ACC112 (cell line): Measurements from ENCODE around the gene GPR137.

ENCODE experiments used
- H2AFZ ChIP-seq: fragments of 200-600 bp; sonication (generic); one replicate; pipeline ENCODE4 v1.6.0; 2017; ENCODE audit warnings: antibody characterized with exemption, low read length; ENCODE audit not compliant: unreplicated experiment
- H3K27ac ChIP-seq: fragments of 200-600 bp; sonication (generic); 2 replicates; pipeline ENCODE4 v1.5.1; 2014; ENCODE audit warnings: low read depth, mild to moderate bottlenecking, antibody characterized with exemption, low read length, moderate library complexity
- H3K27me3 ChIP-seq: fragments of 200-600 bp; sonication (generic); 2 replicates; pipeline ENCODE4 v1.6.1; 2014; ENCODE audit warnings: mild to moderate bottlenecking, antibody characterized with exemption, low read length, moderate library complexity, mixed read lengths; ENCODE audit not compliant: insufficient read depth
- H3K36me3 ChIP-seq: fragments of 200-600 bp; sonication (generic); 2 replicates; pipeline ENCODE4 v1.6.1; 2016; ENCODE audit warnings: mild to moderate bottlenecking, antibody characterized with exemption, low read length, moderate library complexity, mixed read lengths; ENCODE audit not compliant: insufficient read depth
- H3K4me1 ChIP-seq: fragments of 200-600 bp; sonication (generic); one replicate; pipeline ENCODE4 v1.6.1; 2016; ENCODE audit warnings: low read length, mixed read lengths; ENCODE audit not compliant: insufficient read depth, unreplicated experiment, control insufficient read depth
- H3K4me3 ChIP-seq: fragments of 200-600 bp; sonication (generic); 2 replicates; pipeline ENCODE4 v1.5.1; 2014; ENCODE audit warnings: mild to moderate bottlenecking, low read depth, low read length
- H3K79me2 ChIP-seq: fragments of 200-600 bp; sonication (generic); one replicate; pipeline ENCODE4 v1.6.0; 2016; ENCODE audit warnings: low read length; ENCODE audit not compliant: control insufficient read depth, unreplicated experiment, insufficient read depth

GPR137 gene

GRCh38 chr11:64250415-64251015, 35.1 kb upstream of the GPR137 start:
- Histone ChIP-seq H3K4me3 (peak overlapping the region; percentile 87), H3K36me3 (no peaks in the 10 kb centered on the region), H3K79me2 (peaks cover 27% of the 10 kb centered on the region), H3K4me1 (peaks cover 23% of the 10 kb centered on the region), H3K27ac (no peak overlapping the region), H2AFZ (no peak overlapping the region), H3K27me3 (no peaks in the 10 kb centered on the region)

GRCh38 chr11:64251016-64251752, 34.5 kb upstream of the GPR137 start, which contains the start of gene PLCB3:
PLCB3 (plus strand) TSS chr11:64251530; CDS start chr11:64251650, 120 bp downstream.
- Histone ChIP-seq H3K4me3 (peak within 1 kb of the TSS; percentile 87), H3K27me3 (no peaks in the 10 kb centered on the region), H2AFZ (peak within 1 kb of the TSS; percentile 55), H3K79me2 (peaks cover 21% of the 10 kb centered on the region), H3K27ac (peak within 1 kb of the TSS; percentile 11; the same call in 1 of the 2 replicates), H3K36me3 (no peaks in the 10 kb centered on the region), H3K4me1 (peaks cover 23% of the 10 kb centered on the region)

- 0 out of 2 replicates have a peak, but pooled peaks cover 4% of the 10 kb centered on the region for H3K36me3 ChIP-seq
- H3K27ac ChIP-seq = peak overlapping the region; percentile 11; the same call in 1 of the 2 replicates
- peak overlapping the region; percentile 87 for H3K4me3 ChIP-seq
- peaks cover 23% of the 10 kb centered on the region for H3K4me1 ChIP-seq
- H3K79me2 ChIP-seq = peaks cover 21% of the 10 kb centered on the region
- no peaks in the 10 kb centered on the region for H3K27me3 ChIP-seq
- H2AFZ ChIP-seq = peak overlapping the region; percentile 55
These were observed 34.0 kb upstream of the GPR137 start for GRCh38 chr11:64251753-64252002.

- no peaks in the 10 kb centered on the region for H3K27me3 ChIP-seq
- peak overlapping the region; percentile 87 for H3K4me3 ChIP-seq
- peaks cover 21% of the 10 kb centered on the region for H3K79me2 ChIP-seq
- H3K36me3 ChIP-seq = 0 out of 2 replicates have a peak, but pooled peaks cover 4% of the 10 kb centered on the region
- peak overlapping the region; percentile 55 for H2AFZ ChIP-seq
- H3K4me1 ChIP-seq = peaks cover 23% of the 10 kb centered on the region
- H3K27ac ChIP-seq = peak overlapping the region; percentile 11; the same call in 1 of the 2 replicates
These were observed 33.4 kb upstream of the GPR137 start for GRCh38 chr11:64252003-64252872.

- no peaks in the 10 kb centered on the region for H3K27me3 ChIP-seq
- peaks cover 18% of the 10 kb centered on the region for H3K4me1 ChIP-seq
- H3K36me3 ChIP-seq = 0 out of 2 replicates have a peak, but pooled peaks cover 4% of the 10 kb centered on the region
- no peak overlapping the region for H3K27ac ChIP-seq
- H3K4me3 ChIP-seq = peak overlapping the region; percentile 87
- no peak overlapping the region for H2AFZ ChIP-seq
- peaks cover 21% of the 10 kb centered on the region for H3K79me2 ChIP-seq
These were observed 32.6 kb upstream of the GPR137 start for GRCh38 chr11:64253043-64253442.

GRCh38 chr11:64253481-64253880, 32.2 kb upstream of the GPR137 start:
- Histone ChIP-seq H3K4me1 (peaks cover 18% of the 10 kb centered on the region), H3K27ac (no peak overlapping the region), H3K36me3 (0 out of 2 replicates have a peak, but pooled peaks cover 4% of the 10 kb centered on the region), H3K27me3 (no peaks in the 10 kb centered on the region), H2AFZ (no peak overlapping the region), H3K4me3 (no peak overlapping the region), H3K79me2 (peaks cover 21% of the 10 kb centered on the region)

- peaks cover 21% of the 10 kb centered on the region for H3K79me2 ChIP-seq
- no peak overlapping the region for H2AFZ ChIP-seq
- H3K4me1 ChIP-seq = peaks cover 18% of the 10 kb centered on the region
- H3K36me3 ChIP-seq = peaks cover 6% of the 10 kb centered on the region; the same call in 1 of the 2 replicates
- H3K4me3 ChIP-seq = no peak overlapping the region
- no peak overlapping the region for H3K27ac ChIP-seq
- no peaks in the 10 kb centered on the region for H3K27me3 ChIP-seq
These were observed 31.3 kb upstream of the GPR137 start for GRCh38 chr11:64254326-64254725.

GRCh38 chr11:64255135-64256128, 30.2 kb upstream of the GPR137 start:
- H3K27me3 ChIP-seq = no peaks in the 10 kb centered on the region
- peaks cover 14% of the 10 kb centered on the region for H3K36me3 ChIP-seq
- peaks cover 21% of the 10 kb centered on the region for H3K79me2 ChIP-seq
- no peak overlapping the region for H3K4me3 ChIP-seq
- H2AFZ ChIP-seq = no peak overlapping the region
- no peak overlapping the region for H3K27ac ChIP-seq
- H3K4me1 ChIP-seq = peaks cover 18% of the 10 kb centered on the region

GRCh38 chr11:64256300-64256699, 29.3 kb upstream of the GPR137 start:
- Histone ChIP-seq H3K27ac (no peak overlapping the region), H3K4me1 (peaks cover 13% of the 10 kb centered on the region), H3K79me2 (peaks cover 21% of the 10 kb centered on the region), H3K36me3 (peaks cover 14% of the 10 kb centered on the region), H3K4me3 (no peak overlapping the region), H3K27me3 (no peaks in the 10 kb centered on the region), H2AFZ (no peak overlapping the region)
